Mammary epithelial cell (primary cell): ENCODE measurements around the gene LARGE1.

ENCODE experiments used
- EZH2 ChIP-seq: IDR thresholded peaks from 2 replicates; pipeline ENCODE4 v1.6.1; 2012; ENCODE audit warnings: low read length, inconsistent platforms, borderline replicate concordance
- TF ChIP-seq, protein P1 (sequence below), 2 donors: IDR thresholded peaks in 1 of 2; conservative IDR thresholded peaks in 1 of 2; 2 replicates each; pipeline ENCODE4 v1.5.1; 2011 to 2012; ENCODE audit warnings: inconsistent platforms in 2 of 2, low read length in 2 of 2, mild to moderate bottlenecking in 2 of 2, control low read depth in 1 of 2, low read depth in 1 of 2; ENCODE audit not compliant: insufficient read depth in 1 of 2; ENCODE audit errors: extremely low read depth in 1 of 2

DNA sequence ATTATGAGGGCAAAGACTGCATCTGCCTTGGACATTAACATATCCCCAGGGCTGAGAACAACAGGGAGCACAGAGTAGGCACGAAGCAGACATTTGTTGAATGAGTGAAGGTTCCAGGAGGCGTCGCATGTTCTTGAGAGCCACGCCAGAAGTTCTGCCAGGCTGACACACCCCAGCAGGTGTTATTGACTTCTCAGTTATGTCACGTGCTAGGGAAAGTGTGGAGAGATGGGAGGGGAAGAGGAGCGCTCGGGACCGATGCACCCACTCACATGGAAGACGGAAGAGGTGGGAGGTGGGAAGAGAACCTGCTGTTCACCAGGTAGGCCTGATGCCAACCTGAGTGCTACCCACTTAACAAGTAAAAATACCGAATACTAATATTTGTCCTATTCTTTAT lies 232.8 kb downstream of the LARGE1 start:
- no peak for TF ChIP-seq EZH2
- TF ChIP-seq, protein P1, sequence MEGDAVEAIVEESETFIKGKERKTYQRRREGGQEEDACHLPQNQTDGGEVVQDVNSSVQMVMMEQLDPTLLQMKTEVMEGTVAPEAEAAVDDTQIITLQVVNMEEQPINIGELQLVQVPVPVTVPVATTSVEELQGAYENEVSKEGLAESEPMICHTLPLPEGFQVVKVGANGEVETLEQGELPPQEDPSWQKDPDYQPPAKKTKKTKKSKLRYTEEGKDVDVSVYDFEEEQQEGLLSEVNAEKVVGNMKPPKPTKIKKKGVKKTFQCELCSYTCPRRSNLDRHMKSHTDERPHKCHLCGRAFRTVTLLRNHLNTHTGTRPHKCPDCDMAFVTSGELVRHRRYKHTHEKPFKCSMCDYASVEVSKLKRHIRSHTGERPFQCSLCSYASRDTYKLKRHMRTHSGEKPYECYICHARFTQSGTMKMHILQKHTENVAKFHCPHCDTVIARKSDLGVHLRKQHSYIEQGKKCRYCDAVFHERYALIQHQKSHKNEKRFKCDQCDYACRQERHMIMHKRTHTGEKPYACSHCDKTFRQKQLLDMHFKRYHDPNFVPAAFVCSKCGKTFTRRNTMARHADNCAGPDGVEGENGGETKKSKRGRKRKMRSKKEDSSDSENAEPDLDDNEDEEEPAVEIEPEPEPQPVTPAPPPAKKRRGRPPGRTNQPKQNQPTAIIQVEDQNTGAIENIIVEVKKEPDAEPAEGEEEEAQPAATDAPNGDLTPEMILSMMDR (conservative IDR thresholded peaks at IDR 0.05 in 1 of 2, IDR thresholded peaks at IDR 0.05 in 1 of 2; ENCODE audit: extremely low read depth in 1 of 2, insufficient read depth in 1 of 2, low read depth in 1 of 2, low read length in 2 of 2), result no peak
